PC-3 (cell line): ENCODE results near the gene DNAH5. TPM values are rescaled to one million over a fixed set of nuclear protein-coding genes. Genes with fewer than 3 reads are reported as not detected.

Experiments
- ATAC-seq: fragments of 200-7000 bp; cut with Tn5 transposase; 2 replicates; pipeline ENCODE4 v1.9.1; 2020; ENCODE audit warnings: mild to moderate bottlenecking, moderate library complexity
- BruUV-seq: library from RNA; stranded (reverse); fragments of 400-500 nt; replicated peaks from 2 replicates; lab custom pipeline; 2021; lab: Mats Ljungman, UMichigan
- CTCF ChIA-PET: fragments of 300-600 bp; sonication (Branson Sonifier 250); formaldehyde crosslinking; loops from one replicate; lab custom pipeline; 2022; ENCODE audit warnings: antibody characterized with exemption; lab: Charles Lee
- POLR2A ChIA-PET: fragments of 300-600 bp; sonication (Branson Sonifier 250); formaldehyde crosslinking; loops from one replicate; lab custom pipeline; 2022; ENCODE audit warnings: antibody characterized with exemption; ENCODE audit not compliant: unreplicated experiment; lab: Charles Lee
- DNase-seq: peaks from one replicate; pipeline ENCODE4 v3.0.0-alpha.2; 2015
- H2AFZ ChIP-seq: fragments of 300-600 bp; sonication (generic); 2 replicates; pipeline ENCODE4 v1.6.0; 2016; ENCODE audit warnings: antibody characterized with exemption, low read length
- H3F3A ChIP-seq: fragments of 300-600 bp; sonication (generic); one replicate; pipeline ENCODE4 v1.6.0; 2017; ENCODE audit warnings: antibody characterized with exemption, low read length, control low read depth, mild to moderate bottlenecking; ENCODE audit not compliant: unreplicated experiment
- H3K27ac ChIP-seq: fragments of 300-600 bp; sonication (generic); 2 replicates; pipeline ENCODE4 v1.5.1; 2016; ENCODE audit warnings: mild to moderate bottlenecking, low read length
- H3K27me3 ChIP-seq: fragments of 300-600 bp; sonication (generic); 2 replicates; pipeline ENCODE4 v1.6.1; 2016; ENCODE audit warnings: low read length, mixed read lengths
- H3K36me3 ChIP-seq: fragments of 300-600 bp; sonication (generic); 2 replicates; pipeline ENCODE4 v1.6.1; 2016; ENCODE audit warnings: low read depth, mixed run types, low read length, mixed read lengths
- H3K4me1 ChIP-seq: fragments of 300-600 bp; sonication (generic); 2 replicates; pipeline ENCODE4 v1.5.1; 2016; ENCODE audit warnings: low read length; ENCODE audit not compliant: insufficient read depth
- H3K4me2 ChIP-seq: fragments of 300-600 bp; sonication (generic); 2 replicates; pipeline ENCODE4 v1.6.0; 2016; ENCODE audit warnings: low read length
- H3K4me3 ChIP-seq: fragments of 300-600 bp; sonication (generic); 2 replicates; pipeline ENCODE4 v1.5.1; 2016; ENCODE audit warnings: mild to moderate bottlenecking, low read length, mixed read lengths
- H3K79me2 ChIP-seq: fragments of 300-600 bp; sonication (generic); 2 replicates; pipeline ENCODE4 v1.6.1; 2017; ENCODE audit warnings: low read length, mixed read lengths
- H3K9ac ChIP-seq: fragments of 300-600 bp; sonication (generic); 2 replicates; pipeline ENCODE4 v1.6.0; 2016; ENCODE audit warnings: mild to moderate bottlenecking, low read length
- H3K9me2 ChIP-seq: fragments of 300-600 bp; sonication (generic); replicated peaks from 2 replicates; pipeline ENCODE4 v1.6.1; 2016; ENCODE audit warnings: mixed run types, low read length, mixed read lengths
- H3K9me3 ChIP-seq: fragments of 300-600 bp; sonication (generic); 2 replicates; pipeline ENCODE4 v1.6.1; 2016; ENCODE audit warnings: low read length, mixed read lengths
- H4K20me1 ChIP-seq: fragments of 300-600 bp; sonication (generic); 2 replicates; pipeline ENCODE4 v1.6.1; 2016; ENCODE audit warnings: low read length, mixed read lengths
- CTCF ChIP-seq: fragments of 300-600 bp; sonication (generic); conservative IDR thresholded peaks from 2 replicates; pipeline ENCODE4 v1.5.1; 2017; ENCODE audit warnings: antibody characterized with exemption, low read depth, mild to moderate bottlenecking, low read length
- EZH2 ChIP-seq: fragments of 300-600 bp; sonication (generic); IDR thresholded peaks from one replicate; pipeline ENCODE4 v1.6.1; 2017; ENCODE audit warnings: antibody characterized with exemption, mild to moderate bottlenecking, low read length; ENCODE audit not compliant: unreplicated experiment
- EZH2phosphoT487 ChIP-seq: fragments of 300-600 bp; sonication (generic); IDR thresholded peaks from 2 replicates; pipeline ENCODE4 v1.6.1; 2018; ENCODE audit warnings: mild to moderate bottlenecking, antibody characterized with exemption, low read length, borderline replicate concordance
- intact Hi-C: fragments of 100-400 bp; cut with micrococcal nuclease; formaldehyde crosslinking; loops from 2 replicates; pipeline ENCODE4 v1.9.0; 2023
- total RNA-seq: library from RNA; depleted of rRNA; stranded (reverse); fragments of >200 nt; gene quantifications from 2 replicates; pipeline ENCODE4 v1.2.3, GENCODE V29; 2014

The DNAH5 gene
- total RNA-seq, 1 experiment from 2014 or later, result 3.5 TPM

GRCh38 chr5:13919087-13919486 is 25.4 kb downstream of the DNAH5 start:
- H3K4me2 ChIP-seq, result no peak overlapping the region
- no peaks in the 10 kb centered on the region for H3K9me2 ChIP-seq
- H3F3A ChIP-seq, result no peaks in the 10 kb centered on the region
- ChIA-PET POLR2A (no interaction called here), CTCF (no interaction called here)
- no peak for DNase-seq
- H3K36me3 ChIP-seq, result no peaks in the 10 kb centered on the region
- no peaks in the 10 kb centered on the region for H3K9me3 ChIP-seq
- no peaks in the 10 kb centered on the region for H4K20me1 ChIP-seq
- intact Hi-C loops, result no loop called here
- H3K27me3 ChIP-seq, result no peaks in the 10 kb centered on the region
- H3K79me2 ChIP-seq, result no peaks in the 10 kb centered on the region
- H3K9ac ChIP-seq, result no peak overlapping the region
- H3K27ac ChIP-seq, result no peak overlapping the region
- TF ChIP-seq EZH2 (no peak), EZH2phosphoT487 (no peak), CTCF (no peak)
- H3K4me1 ChIP-seq, result no peaks in the 10 kb centered on the region
- BruUV-seq, result no TSS peak
- H2AFZ ChIP-seq, result no peak overlapping the region
- no peak for ATAC-seq
- no peak overlapping the region for H3K4me3 ChIP-seq

GRCh38 chr5:13917061-13917460 is 27.4 kb downstream of the DNAH5 start:
- Histone ChIP-seq H3F3A (no peaks in the 10 kb centered on the region), H2AFZ (no peak overlapping the region), H3K27ac (no peak overlapping the region), H3K9me3 (no peaks in the 10 kb centered on the region), H3K27me3 (no peaks in the 10 kb centered on the region), H3K4me3 (no peak overlapping the region), H4K20me1 (no peaks in the 10 kb centered on the region), H3K9me2 (no peaks in the 10 kb centered on the region), H3K36me3 (no peaks in the 10 kb centered on the region), H3K79me2 (no peaks in the 10 kb centered on the region), H3K4me2 (no peak overlapping the region), H3K4me1 (no peaks in the 10 kb centered on the region), H3K9ac (no peak overlapping the region)
- TF ChIP-seq CTCF, result no peak
- TF ChIP-seq EZH2, result no peak
- no peak for TF ChIP-seq EZH2phosphoT487
- no peak for DNase-seq
- ChIA-PET POLR2A (no interaction called here), CTCF (no interaction called here)
- ATAC-seq, result no peak
- intact Hi-C loops, result no loop called here
- no TSS peak for BruUV-seq

- no peaks in the 10 kb centered on the region for H3K4me1 ChIP-seq
- BruUV-seq, result no TSS peak
- ATAC-seq (no peak), DNase-seq (peak; percentile 13)
- no peak overlapping the region for H3K27ac ChIP-seq
- H3K9me2 ChIP-seq, result no peaks in the 10 kb centered on the region
- H3K4me3 ChIP-seq, result no peak overlapping the region
- TF ChIP-seq CTCF (no peak), EZH2 (no peak), EZH2phosphoT487 (no peak)
- POLR2A ChIA-PET, result no interaction called here
- no peaks in the 10 kb centered on the region for H3K36me3 ChIP-seq
- CTCF ChIA-PET, result no interaction called here
- H3K9me3 ChIP-seq, result no peaks in the 10 kb centered on the region
- H2AFZ ChIP-seq, result no peak overlapping the region
- H3K4me2 ChIP-seq, result no peak overlapping the region
- H3K27me3 ChIP-seq, result no peaks in the 10 kb centered on the region
- H3F3A ChIP-seq, result no peaks in the 10 kb centered on the region
- H3K9ac ChIP-seq, result no peak overlapping the region
- H3K79me2 ChIP-seq, result no peaks in the 10 kb centered on the region
- intact Hi-C loops, result no loop called here
- no peaks in the 10 kb centered on the region for H4K20me1 ChIP-seq
Measured at GRCh38 chr5:13913962-13914361, 30.5 kb downstream of the DNAH5 start.
